ENCODE measurements around the gene MEST.

DNA sequence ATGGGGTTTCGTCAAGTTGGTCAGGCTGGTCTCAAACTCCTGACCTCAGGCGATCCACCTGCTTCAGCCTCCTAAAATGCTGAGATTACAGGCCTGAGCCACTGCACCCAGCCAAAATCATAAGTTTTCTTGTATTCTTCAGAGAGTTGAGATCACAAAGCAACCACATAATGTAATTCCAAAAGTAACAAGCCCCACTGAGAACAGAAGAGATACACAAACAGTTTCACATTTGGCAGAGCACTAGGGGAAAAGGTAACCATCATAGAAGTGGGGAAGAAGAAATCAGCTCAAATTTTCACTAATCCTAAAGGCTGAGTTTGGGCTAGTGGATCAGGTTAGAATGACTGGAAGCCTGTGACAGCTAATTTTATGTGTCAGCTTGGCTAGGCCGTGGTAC, 45.6 kb upstream of the MEST start:
- TF ChIP-seq, protein P1, sequence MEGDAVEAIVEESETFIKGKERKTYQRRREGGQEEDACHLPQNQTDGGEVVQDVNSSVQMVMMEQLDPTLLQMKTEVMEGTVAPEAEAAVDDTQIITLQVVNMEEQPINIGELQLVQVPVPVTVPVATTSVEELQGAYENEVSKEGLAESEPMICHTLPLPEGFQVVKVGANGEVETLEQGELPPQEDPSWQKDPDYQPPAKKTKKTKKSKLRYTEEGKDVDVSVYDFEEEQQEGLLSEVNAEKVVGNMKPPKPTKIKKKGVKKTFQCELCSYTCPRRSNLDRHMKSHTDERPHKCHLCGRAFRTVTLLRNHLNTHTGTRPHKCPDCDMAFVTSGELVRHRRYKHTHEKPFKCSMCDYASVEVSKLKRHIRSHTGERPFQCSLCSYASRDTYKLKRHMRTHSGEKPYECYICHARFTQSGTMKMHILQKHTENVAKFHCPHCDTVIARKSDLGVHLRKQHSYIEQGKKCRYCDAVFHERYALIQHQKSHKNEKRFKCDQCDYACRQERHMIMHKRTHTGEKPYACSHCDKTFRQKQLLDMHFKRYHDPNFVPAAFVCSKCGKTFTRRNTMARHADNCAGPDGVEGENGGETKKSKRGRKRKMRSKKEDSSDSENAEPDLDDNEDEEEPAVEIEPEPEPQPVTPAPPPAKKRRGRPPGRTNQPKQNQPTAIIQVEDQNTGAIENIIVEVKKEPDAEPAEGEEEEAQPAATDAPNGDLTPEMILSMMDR (IDR thresholded peaks at IDR 0.05 in 2 of 3, conservative IDR thresholded peaks at IDR 0.05 in 1 of 3; ENCODE audit: control insufficient read depth in 2 of 3, extremely low read depth in 1 of 3, insufficient read depth in 1 of 3, low read depth in 3 of 3, low read length in 3 of 3): no peak
- no peak for TF ChIP-seq CEBPB (IDR thresholded peaks at IDR 0.05; ENCODE audit: borderline replicate concordance in 1 of 2, low read depth in 2 of 2, low read length in 2 of 2)
- no peak for TF ChIP-seq REST (IDR thresholded peaks at IDR 0.05; ENCODE audit: low read depth, low read length)
- TF ChIP-seq, protein P2, sequence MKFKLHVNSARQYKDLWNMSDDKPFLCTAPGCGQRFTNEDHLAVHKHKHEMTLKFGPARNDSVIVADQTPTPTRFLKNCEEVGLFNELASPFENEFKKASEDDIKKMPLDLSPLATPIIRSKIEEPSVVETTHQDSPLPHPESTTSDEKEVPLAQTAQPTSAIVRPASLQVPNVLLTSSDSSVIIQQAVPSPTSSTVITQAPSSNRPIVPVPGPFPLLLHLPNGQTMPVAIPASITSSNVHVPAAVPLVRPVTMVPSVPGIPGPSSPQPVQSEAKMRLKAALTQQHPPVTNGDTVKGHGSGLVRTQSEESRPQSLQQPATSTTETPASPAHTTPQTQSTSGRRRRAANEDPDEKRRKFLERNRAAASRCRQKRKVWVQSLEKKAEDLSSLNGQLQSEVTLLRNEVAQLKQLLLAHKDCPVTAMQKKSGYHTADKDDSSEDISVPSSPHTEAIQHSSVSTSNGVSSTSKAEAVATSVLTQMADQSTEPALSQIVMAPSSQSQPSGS (IDR thresholded peaks at IDR 0.05; ENCODE audit: low read length): no peak
- no peak for TF ChIP-seq POLR2AphosphoS5 (IDR thresholded peaks at IDR 0.05; ENCODE audit: low read length)
- TF ChIP-seq, protein P3, sequence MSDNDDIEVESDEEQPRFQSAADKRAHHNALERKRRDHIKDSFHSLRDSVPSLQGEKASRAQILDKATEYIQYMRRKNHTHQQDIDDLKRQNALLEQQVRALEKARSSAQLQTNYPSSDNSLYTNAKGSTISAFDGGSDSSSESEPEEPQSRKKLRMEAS (IDR thresholded peaks at IDR 0.05; ENCODE audit: low read depth, low read length): no peak
- no peak for TF ChIP-seq ZNF24 (IDR thresholded peaks at IDR 0.05)
- TF ChIP-seq NR2C2 (IDR thresholded peaks at IDR 0.05; ENCODE audit: borderline replicate concordance, control insufficient read depth, insufficient read length, low read depth): no peak
- TF ChIP-seq HDGF (IDR thresholded peaks at IDR 0.05): no peak
- TF ChIP-seq HCFC1 (IDR thresholded peaks at IDR 0.05; ENCODE audit: low read length): no peak

Measured in GM12878 (cell line).